ENCODE results near the gene CD300LG.
"Not testable (repeated sequence)": the region's sequence is repeated elsewhere in the genome, so short reads cannot be mapped to it uniquely, and the experiment has no call there.

CD300LG gene, protein sequence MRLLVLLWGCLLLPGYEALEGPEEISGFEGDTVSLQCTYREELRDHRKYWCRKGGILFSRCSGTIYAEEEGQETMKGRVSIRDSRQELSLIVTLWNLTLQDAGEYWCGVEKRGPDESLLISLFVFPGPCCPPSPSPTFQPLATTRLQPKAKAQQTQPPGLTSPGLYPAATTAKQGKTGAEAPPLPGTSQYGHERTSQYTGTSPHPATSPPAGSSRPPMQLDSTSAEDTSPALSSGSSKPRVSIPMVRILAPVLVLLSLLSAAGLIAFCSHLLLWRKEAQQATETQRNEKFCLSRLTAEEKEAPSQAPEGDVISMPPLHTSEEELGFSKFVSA

DNA sequence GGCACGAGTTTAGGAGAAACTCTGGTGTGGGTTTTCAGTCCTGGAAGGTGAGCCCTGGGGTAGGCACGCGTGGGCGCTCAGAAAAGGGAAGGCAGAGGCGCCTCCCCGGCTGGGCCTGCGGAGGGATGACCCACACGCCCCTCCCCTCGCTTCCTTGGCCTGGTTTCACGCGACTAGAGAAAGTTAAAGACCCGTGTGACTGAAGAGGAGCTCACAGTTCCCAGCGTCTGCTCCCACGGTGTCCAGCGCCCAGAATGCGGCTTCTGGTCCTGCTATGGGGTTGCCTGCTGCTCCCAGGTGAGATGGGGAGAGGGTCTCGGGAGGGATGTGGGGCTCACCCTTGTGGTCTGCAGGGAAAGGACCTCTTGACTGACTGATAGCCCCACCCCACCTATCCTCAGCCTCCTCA lies at the start of gene CD300LG:
Gene CD300LG (plus strand): TSS at position 214 of the 409 bp plus-strand sequence. CDS start 41 bp downstream, at position 255.
- no peak for DNase-seq

- DNase-seq: not testable (repeated sequence)
Observed at GRCh38 chr17:43798024-43798423, 49.0 kb upstream of the CD300LG start.

DNA sequence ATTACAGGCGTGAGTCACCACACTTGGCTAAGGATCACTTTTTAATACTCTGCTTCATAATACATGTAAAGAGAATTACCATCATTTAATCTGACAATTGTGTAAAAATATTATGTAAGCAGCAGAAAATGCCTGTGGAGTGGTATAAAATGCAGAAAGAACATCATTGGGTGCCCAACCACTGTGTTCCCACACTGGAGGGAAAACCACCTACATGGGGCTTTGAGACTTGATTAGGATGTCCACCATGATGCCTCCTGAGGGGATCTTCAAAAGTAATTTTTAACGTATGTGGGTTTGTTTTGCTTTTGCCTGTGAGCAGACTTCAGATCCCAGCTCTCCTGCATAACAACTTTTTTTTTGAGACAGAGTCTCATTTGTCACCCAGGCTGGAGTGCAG lies 47.9 kb upstream of the CD300LG start:
- DNase-seq: no peak

GRCh38 chr17:43800736-43801135 lies 46.2 kb upstream of the CD300LG start:
- no peak for DNase-seq

GRCh38 chr17:43801844-43802243 lies 45.1 kb upstream of the CD300LG start:
- no peak for DNase-seq

GRCh38 chr17:43803758-43804157 lies 43.2 kb upstream of the CD300LG start:
- DNase-seq: no peak

GRCh38 chr17:43805117-43805516 lies 41.9 kb upstream of the CD300LG start:
- no peak for DNase-seq

DNA sequence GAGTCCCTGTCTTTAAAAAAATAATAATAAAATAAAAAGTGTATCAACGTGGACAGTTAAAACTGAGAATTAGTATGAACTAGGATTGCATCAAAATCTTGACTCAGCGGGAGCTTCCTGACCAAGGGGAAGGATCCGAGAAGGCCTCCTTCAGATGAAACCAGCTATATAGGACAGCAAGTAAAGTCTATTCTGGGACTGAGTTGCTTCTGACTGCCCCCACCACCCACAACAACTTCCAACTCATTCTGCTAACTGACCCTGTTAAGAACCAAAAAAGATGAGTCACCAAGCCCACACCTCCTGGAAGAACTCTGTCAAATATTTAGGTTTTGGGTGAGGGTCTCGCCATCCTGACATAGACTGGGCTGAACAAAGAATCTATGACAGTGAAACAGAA lies 38.9 kb upstream of the CD300LG start:
- no peak for DNase-seq

DNA sequence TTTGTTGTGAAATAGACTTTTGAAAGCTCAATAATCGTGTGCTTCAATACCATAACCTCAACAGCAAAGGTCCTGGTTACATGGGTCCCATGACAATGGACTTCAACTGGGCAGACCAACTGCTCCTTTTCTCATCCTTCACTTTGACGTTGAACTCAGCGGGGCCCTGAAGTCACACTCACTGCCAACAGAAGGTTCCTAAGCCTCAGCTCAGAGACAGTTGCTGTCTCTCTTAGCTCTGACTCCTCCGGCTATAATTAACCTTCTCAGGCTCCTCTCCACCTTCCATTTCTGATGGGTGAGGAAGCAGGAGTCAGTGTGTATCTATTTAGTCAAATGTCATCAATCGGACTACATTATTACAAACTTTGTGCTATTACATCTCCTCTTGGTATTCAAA lies 37.9 kb upstream of the CD300LG start:
- DNase-seq: no peak

GRCh38 chr17:43810226-43810715 lies 36.7 kb upstream of the CD300LG start:
- no peak for DNase-seq

DNA sequence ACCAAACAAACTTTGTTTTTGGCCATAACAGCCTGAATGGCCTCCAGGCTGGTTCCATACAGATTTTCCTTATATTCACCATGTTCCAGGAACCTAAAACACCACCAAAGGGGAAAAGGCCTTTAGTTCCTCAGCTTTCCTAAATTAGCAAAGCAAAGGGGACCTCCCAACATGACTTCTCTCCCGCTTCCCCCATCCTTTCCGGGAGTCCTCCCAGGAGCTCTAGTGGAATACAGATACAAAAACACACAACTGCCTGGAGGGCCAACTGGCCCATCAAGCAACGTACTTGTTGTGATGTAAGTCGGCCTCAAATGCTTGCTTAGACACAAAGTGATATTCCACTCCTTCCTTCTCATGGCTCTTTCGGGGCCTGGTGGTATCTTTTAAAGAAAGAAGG lies 36.2 kb upstream of the CD300LG start:
- DNase-seq: no peak

- DNase-seq: no peak
Observed at GRCh38 chr17:43812396-43813265, 34.3 kb upstream of the CD300LG start.

GRCh38 chr17:43813386-43813785 lies 33.6 kb upstream of the CD300LG start:
- DNase-seq: no peak

DNA sequence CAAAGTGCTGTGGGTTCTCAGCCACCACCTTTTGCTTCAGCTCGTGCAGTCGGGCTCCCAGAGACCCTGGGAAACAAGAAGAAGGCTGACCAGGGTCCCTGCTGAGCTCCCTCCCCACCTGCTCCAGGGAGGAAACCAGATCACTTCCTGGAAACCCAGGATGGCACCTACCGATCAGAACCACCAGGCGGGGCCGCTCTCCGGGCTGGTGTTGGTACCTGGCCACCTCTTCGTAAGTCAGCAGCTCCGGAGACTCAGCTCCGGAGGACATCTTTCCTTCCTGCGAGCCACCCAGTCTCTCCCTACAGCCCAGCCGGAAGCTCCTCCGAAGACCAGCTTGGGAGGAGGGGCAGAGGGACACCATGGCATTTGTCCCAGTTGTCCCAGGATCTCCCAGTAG lies 33.0 kb upstream of the CD300LG start:
- DNase-seq: no peak

GRCh38 chr17:43814714-43815113 lies 32.3 kb upstream of the CD300LG start:
- no peak for DNase-seq

GRCh38 chr17:43816336-43817320 lies 30.3 kb upstream of the CD300LG start:
- DNase-seq: no peak

- no peak for DNase-seq
Observed at GRCh38 chr17:43817826-43818225, 29.1 kb upstream of the CD300LG start.

GRCh38 chr17:43818966-43819365 lies 28.0 kb upstream of the CD300LG start:
- DNase-seq: no peak

- DNase-seq: no peak
Observed at GRCh38 chr17:43820759-43821158, 26.2 kb upstream of the CD300LG start.

- DNase-seq: no peak
Observed at GRCh38 chr17:43822570-43823190, 24.3 kb upstream of the CD300LG start.

GRCh38 chr17:43823350-43824084 lies 23.5 kb upstream of the CD300LG start:
- DNase-seq: no peak

Data from stimulated activated CD4-positive, alpha-beta T cell treated with anti-CD3 and anti-CD28 coated beads, Interleukin-15, amount 100 ng/mL, for 24 hours (primary cell).